ENCODE data around the gene CD248.
A peak's percentile ranks its signal among the peaks of the same experiment; 100 is the strongest.

The CD248 gene

GRCh38 chr11:66267379-66268243 is 49.2 kb downstream of the CD248 start:
- TF ChIP-seq, protein P1, sequence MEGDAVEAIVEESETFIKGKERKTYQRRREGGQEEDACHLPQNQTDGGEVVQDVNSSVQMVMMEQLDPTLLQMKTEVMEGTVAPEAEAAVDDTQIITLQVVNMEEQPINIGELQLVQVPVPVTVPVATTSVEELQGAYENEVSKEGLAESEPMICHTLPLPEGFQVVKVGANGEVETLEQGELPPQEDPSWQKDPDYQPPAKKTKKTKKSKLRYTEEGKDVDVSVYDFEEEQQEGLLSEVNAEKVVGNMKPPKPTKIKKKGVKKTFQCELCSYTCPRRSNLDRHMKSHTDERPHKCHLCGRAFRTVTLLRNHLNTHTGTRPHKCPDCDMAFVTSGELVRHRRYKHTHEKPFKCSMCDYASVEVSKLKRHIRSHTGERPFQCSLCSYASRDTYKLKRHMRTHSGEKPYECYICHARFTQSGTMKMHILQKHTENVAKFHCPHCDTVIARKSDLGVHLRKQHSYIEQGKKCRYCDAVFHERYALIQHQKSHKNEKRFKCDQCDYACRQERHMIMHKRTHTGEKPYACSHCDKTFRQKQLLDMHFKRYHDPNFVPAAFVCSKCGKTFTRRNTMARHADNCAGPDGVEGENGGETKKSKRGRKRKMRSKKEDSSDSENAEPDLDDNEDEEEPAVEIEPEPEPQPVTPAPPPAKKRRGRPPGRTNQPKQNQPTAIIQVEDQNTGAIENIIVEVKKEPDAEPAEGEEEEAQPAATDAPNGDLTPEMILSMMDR (IDR thresholded peaks at IDR 0.05; ENCODE audit: control insufficient read depth, extremely low read depth, insufficient read depth), result no peak
- DNase-seq (ENCODE audit: low read depth), result no peak
- H3K4me3 ChIP-seq (ENCODE audit: low read depth, low read length), result peak overlapping the region; percentile 96

- H3K4me3 ChIP-seq (ENCODE audit: low read depth, low read length), result peak overlapping the region; percentile 96
- no peak for DNase-seq (ENCODE audit: low read depth)
Measured at GRCh38 chr11:66267039-66267378, 49.8 kb downstream of the CD248 start.

DNA sequence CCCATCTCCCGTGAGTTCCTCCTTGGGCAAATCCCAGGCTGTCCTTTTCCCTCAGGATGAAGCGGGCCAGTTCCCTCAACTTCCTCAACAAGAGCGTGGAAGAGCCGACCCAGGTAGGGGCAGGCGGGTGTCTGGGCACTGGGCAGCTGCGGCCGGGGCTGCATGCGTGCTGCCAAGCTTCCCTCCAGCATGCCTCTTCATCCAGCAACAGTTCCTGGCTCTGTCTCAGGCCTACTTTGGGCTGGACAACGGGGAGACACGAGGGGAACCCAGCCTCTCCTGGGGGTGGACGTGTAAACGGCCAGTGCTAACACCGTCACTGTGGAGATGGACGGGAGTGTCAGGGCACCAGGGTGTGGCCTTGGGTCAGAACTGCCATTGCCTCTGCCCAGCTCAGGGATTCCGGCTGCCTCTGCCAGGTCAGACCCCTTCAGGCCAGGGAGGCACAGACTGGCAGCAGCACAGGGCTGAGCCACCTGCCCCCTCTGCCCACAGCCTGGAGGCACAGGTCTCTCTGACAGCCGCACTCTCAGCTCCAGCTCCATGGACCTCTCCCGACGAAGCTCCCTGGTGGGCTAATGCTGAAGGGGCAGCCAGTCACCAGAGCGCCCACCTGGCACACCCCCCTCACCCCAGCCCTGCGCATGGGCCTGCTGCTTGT is 50.3 kb downstream of the CD248 start:
- peak overlapping the region; percentile 96 for H3K4me3 ChIP-seq (ENCODE audit: low read depth, low read length)
- no peak for DNase-seq (ENCODE audit: low read depth)
- TF ChIP-seq, protein P1 (IDR thresholded peaks at IDR 0.05; ENCODE audit: control insufficient read depth, extremely low read depth, insufficient read depth), result no peak

More at GRCh38 chr11:66267039-66267378, 49.8 kb downstream of the CD248 start:
- TF ChIP-seq, protein P1 (IDR thresholded peaks at IDR 0.05; ENCODE audit: control insufficient read depth, extremely low read depth, insufficient read depth), result no peak

DNA sequence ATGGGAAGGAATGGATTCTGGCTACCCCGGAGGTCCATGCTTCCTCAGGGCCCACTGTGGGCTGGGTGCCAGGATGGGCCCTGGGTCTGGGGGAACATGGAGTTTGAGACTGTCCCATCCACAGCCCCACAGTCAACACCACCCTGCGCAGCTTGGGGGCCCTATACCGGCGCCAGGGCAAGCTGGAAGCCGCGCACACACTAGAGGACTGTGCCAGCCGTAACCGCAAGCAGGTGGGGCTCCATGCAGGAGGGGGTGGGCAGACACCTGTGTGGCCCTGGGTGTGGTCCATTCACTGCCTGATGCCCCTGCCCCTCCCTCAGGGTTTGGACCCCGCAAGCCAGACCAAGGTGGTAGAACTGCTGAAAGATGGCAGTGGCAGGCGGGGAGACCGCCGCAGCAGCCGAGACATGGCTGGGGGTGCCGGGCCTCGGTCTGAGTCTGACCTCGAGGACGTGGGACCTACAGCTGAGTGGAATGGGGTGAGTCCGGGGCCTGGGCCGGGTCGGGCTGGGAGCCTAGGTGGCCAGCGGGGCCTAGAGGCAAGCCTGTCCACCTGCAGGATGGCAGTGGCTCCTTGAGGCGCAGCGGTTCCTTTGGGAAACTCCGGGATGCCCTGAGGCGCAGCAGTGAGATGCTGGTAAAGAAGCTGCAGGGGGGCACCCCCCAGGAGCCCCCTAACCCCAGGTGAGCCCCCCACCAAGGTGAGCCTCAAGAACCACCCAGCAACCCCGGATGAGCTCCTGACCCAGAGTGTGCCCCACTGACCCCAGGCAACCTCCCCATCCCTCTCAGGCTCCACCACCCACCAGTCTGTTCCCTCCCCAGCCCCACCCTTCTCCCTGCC is 51.1 kb downstream of the CD248 start:
- no peak for DNase-seq (ENCODE audit: low read depth)
- TF ChIP-seq, protein P1 (IDR thresholded peaks at IDR 0.05; ENCODE audit: control insufficient read depth, extremely low read depth, insufficient read depth), result no peak
- H3K4me3 ChIP-seq (ENCODE audit: low read depth, low read length), result no peak overlapping the region

DNA sequence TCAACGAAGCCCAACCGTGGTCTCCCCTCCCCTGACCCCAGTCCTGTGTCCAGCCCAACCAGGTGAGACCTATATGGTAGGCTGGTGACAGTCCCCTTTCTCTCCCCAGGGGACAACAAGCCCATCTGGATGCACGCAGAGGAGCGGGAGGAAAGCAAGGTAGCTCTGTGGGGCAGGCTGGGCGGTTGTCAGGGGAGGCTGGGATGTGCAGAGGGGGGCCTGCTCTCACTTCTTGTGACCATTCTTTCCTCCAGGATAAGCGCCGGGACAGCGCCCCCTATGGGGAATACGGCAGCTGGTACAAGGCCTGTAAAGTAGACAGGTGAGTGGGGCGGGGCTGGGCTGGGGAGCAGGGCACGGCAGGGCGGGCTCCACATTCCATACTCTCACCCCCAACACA is 51.9 kb downstream of the CD248 start:
- DNase-seq (ENCODE audit: low read depth), result no peak
- no peak overlapping the region for H3K4me3 ChIP-seq (ENCODE audit: low read depth, low read length)
- TF ChIP-seq, protein P1 (IDR thresholded peaks at IDR 0.05; ENCODE audit: control insufficient read depth, extremely low read depth, insufficient read depth), result peak; percentile 32; the same call in 1 of the 2 replicates

All from LNCaP clone FGC (cell line).